Measurements from ENCODE around the gene TOGARAM1. TPM values are rescaled to one million over a fixed set of nuclear protein-coding genes. Genes with fewer than 3 reads are reported as not detected.
"Not testable (repeated sequence)": the region's sequence is repeated elsewhere in the genome, so short reads cannot be mapped to it uniquely, and the experiment has no call there.

Gene TOGARAM1
- polyA plus RNA-seq, 4 donors = 27.6 to 40.1 (median 37.4) TPM

- DNase-seq (ENCODE audit: low read depth in 4 of 4, low spot score in 2 of 4) = no peak
These were observed 66.2 kb downstream of the TOGARAM1 start for GRCh38 chr14:45028107-45028626.

DNA sequence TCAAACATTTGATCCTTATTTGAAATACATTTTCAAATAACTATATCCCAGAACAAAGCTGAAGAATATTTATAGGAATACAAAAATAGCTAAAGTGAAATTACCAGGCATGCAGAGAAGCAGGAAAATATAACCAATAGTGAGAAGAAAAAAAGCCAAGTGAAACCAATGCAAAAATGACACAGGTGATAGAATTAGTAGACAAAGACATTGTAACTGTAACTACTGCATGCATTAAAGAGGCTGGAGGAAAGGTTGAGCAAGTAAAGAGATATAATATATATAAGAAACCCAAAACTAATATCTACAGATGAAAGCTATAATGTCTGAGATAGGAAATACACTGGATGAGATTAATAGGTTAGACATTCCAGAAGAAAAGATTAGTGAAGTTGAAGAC lies 72.7 kb downstream of the TOGARAM1 start:
- no peak for DNase-seq (ENCODE audit: low read depth in 4 of 4, low spot score in 2 of 4)

DNA sequence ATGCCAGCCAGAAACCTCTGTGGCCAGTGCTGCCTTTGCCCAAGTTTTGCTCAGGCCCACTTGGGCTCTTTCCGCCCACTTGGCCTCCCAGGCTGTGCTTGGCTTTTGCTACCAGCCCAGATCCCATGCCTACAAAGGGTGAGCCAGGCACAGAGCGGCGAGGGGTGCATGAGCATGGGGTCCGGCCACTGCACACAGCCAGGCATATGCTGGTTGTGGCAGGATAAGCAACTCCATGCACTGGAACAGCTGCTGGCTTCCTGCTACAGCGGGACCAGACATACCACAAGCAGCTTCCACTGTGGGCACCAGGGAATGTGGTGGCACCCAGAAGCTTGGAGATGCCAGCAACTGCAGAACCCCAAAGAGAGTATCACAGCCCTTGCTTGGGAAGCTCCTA lies 76.3 kb downstream of the TOGARAM1 start:
- no peak for DNase-seq (ENCODE audit: low read depth in 4 of 4, low spot score in 2 of 4)

DNA sequence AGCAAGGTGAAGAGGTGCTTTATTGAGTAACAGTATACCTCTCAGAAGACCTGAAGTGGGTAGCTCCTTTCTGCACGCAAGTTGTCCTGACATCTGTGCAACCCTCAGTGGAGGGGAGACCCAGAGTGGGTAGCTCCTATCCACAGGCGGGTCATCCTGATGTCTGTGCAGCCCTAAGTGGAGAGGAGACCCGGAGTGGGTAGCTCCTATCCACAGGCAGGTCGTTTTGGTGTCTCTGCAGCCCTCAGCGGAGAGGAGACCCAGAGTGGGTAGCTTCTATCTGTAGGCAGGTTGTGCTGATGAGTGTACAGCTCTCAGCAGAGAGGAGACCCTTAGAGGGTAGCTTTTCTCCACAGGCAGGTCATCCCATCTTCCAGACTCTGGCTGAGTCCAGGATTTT lies 76.9 kb downstream of the TOGARAM1 start:
- no peak for DNase-seq (ENCODE audit: low read depth in 4 of 4, low spot score in 2 of 4)

DNA sequence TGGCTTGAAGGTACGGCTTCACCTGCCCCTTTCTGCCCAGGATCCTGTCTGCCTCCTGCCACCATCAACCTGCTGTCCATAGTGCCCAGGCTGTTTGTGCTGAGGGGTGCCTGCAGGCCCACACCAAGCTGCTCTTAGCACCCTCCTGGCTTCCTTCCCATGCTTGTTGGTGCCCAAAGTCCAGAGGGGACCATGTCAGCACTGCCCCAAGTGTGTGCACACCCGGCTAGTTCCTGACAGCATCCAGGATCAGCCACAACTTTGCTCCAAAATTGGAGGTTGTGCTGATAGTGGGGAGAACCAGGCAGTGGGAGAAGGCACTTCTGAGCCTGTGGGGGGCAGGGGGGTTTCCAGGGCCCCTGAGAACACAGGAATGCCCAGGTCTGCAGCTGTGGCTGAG lies 77.4 kb downstream of the TOGARAM1 start:
- DNase-seq (ENCODE audit: low read depth in 4 of 4, low spot score in 2 of 4) = no peak

DNA sequence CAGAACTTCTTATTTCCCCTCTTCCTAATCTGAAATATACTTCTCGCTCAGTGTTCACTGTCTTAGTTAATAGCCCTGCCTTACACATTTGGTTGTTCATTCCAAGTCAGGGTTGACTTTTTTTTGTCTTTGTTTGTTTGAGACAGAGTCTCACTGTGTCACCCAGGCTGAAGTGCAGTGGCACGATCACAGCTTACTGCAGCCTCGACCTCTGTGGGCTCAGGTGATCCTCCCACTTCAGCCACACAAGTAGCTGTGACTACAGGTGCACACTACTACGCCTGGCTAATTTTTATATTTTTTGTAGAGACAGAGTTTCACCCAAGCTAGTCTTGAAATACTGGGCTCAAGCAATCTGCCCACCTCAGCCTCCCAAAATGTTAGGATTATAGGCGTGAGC lies 79.7 kb downstream of the TOGARAM1 start:
- DNase-seq (ENCODE audit: low read depth in 4 of 4, low spot score in 2 of 4) = no peak

DNA sequence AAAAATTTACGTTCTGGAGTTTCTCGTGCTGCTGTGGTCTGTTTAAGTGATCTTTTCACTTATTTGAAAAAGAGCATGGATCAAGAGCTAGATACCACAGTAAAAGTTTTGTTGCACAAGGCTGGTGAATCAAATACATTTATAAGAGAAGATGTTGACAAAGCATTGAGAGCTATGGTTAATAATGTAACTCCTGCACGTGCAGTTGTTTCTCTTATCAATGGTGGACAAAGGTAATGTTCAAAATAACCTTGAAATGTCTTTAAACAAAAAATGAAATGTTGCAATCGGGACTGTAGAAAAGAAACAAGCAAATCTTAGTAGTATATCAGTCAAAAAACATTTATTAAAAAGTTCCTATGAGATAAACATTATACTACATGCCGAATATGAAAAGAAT lies 82.6 kb downstream of the TOGARAM1 start:
- no peak for DNase-seq (ENCODE audit: low read depth in 4 of 4, low spot score in 2 of 4)

- DNase-seq (ENCODE audit: low read depth in 4 of 4, low spot score in 2 of 4) = no peak
These were observed 86.4 kb downstream of the TOGARAM1 start for GRCh38 chr14:45048385-45048784.

DNA sequence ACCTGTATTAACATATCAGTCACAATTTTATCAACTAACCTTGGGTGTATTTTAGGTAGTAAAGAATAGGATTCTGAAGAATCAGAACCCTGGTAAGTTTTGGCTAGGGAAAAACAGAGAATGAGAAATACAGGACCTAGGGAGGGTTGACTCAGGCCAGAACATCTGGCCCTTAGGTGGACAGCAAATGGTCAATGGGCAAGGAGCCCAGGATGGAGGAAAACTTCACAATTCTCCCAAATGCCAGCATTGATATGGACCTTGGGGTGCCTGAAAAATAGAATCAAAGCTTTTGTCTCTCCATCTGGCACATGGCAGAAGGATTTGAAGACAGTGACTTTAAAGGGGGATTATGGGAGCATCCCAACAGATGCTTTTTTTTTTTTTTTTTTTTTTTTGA lies 89.2 kb downstream of the TOGARAM1 start:
- DNase-seq (ENCODE audit: low read depth in 4 of 4, low spot score in 2 of 4) = no peak

DNA sequence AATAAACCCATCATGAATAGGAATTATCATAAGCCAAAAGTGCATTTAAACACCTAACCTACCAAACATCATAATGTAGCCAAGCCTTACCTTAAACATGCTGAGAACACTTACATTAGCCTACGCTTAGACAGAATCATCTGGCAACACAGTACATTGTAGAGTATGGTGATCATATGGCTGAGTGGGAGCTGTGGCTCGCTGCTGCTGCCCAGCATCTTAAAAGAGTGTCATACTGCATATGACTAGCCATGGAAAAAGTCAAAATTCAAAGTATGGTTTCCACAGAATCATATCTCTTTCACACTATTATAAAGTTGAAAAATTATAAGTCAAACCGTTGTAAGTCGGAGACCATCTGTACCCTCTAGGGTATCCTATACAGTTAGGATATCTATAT lies 89.9 kb downstream of the TOGARAM1 start:
- DNase-seq (ENCODE audit: low read depth in 4 of 4, low spot score in 2 of 4) = no peak

DNA sequence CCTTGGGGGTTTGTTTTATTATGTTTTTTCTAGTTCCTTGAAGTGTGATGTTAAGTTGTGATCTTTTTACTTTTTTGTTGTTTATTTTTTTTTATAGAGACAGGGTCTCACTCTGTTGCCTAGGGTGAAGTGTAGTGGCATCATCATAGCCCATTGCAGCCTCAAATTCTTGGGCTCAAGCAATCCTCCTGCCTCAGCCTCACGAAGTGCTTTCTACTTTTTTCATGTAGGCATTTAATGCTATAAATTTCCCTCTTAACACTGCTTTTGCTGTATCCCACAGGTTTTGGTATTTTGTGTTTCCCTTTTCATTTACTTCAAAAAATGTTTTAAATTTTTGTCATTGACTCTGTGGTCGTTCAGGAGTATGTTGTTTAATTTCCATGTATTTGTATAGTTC lies 95.4 kb downstream of the TOGARAM1 start:
- DNase-seq (ENCODE audit: low read depth in 4 of 4, low spot score in 2 of 4) = no peak

- no peak for DNase-seq (ENCODE audit: low read depth in 4 of 4, low spot score in 2 of 4)
These were observed 95.9 kb downstream of the TOGARAM1 start for GRCh38 chr14:45057881-45058364.

GRCh38 chr14:45060551-45060950 lies 98.6 kb downstream of the TOGARAM1 start:
- DNase-seq (ENCODE audit: low read depth in 4 of 4, low spot score in 2 of 4) = no peak

- DNase-seq (ENCODE audit: low read depth in 4 of 4, low spot score in 2 of 4) = no peak
These were observed 103.5 kb downstream of the TOGARAM1 start for GRCh38 chr14:45065540-45065939.

- DNase-seq (ENCODE audit: low read depth in 4 of 4, low spot score in 2 of 4) = no peak
These were observed 104.0 kb downstream of the TOGARAM1 start for GRCh38 chr14:45065956-45066355.

DNA sequence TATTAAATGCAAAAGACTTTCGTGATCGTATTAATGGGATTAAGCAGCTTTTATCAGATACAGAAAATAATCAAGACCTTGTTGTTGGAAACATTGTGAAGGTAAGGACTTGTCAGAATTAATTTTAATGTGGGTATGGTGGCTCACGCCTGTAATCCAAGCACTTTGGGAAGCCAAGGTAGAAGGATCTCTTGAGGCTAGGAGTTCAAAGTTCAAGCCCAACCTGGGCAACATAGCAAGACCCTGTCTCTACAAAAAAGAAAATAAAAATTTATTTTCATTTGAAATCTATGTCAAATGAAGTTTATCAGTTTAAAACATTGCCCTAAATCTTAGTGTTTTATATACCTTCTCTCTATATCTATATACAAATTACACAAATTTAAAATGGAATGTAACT lies 104.7 kb downstream of the TOGARAM1 start:
- no peak for DNase-seq (ENCODE audit: low read depth in 4 of 4, low spot score in 2 of 4)

GRCh38 chr14:45068396-45068795 lies 106.4 kb downstream of the TOGARAM1 start:
- DNase-seq (ENCODE audit: low read depth in 4 of 4, low spot score in 2 of 4) = no peak

DNA sequence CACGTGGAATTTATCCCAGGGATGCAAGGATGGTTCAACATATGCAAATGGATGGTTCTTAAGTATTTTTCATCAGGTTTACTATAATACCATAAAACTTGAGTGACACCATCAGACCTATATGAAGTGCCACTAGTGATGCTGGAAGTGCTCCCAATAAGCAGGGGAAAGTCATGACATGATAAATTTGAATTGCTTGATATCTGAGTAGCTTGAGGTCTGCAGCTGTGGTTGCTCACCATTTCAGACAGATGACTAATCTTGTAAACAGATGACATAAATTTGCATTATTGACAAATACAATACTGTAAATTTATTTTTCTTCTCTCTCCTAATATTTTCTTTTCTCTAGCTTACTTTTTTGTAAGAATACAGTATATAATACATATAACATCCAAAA lies 108.2 kb downstream of the TOGARAM1 start:
- no peak for DNase-seq (ENCODE audit: low read depth in 4 of 4, low spot score in 2 of 4)

DNA sequence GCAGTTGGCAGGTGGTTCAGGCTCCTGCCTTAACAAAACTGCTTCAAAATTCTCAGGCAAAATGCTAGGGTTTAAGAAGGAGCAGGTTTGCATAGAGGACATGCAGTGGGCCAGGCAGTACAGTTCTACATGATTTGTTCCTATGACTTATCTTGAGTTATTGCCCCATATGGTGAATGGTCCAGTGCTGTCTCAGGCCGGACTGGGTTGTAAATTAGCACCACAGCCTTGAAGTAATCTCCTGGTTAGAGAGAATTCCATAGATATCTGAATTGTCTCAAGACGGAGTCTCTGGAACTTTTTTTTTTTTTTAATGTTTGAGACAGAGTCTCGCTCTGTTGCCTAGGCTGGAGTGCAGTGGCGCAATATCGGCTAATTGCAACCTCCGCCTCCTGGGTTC lies 110.1 kb downstream of the TOGARAM1 start:
- DNase-seq (ENCODE audit: low read depth in 4 of 4, low spot score in 2 of 4) = no peak

DNA sequence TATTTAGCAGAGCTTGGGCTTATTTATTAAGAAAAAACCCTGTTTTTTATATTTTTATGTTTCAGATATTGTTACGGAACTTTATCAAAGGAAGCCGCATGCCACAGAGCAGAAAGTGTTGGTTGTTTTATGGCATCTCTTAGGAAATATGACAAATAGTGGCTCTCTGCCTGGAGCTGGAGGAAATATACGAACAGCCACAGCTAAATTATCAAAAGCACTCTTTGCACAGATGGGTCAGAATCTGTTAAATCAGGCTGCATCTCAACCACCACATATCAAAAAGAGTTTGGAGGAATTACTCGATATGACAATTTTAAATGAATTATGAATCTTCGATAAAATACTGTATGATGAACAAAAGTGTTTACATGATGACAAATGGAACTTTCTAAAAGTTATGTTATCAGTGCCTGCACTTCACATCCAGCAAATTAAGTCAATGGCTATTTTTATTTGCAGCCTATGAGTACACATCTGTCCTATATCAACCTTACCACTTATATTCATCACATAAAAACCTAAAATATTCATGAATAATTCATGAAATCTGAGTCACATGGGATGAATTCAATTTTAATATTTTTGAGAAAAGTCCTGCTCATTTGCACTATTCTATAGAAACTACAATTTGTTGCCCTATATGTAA lies 111.4 kb downstream of the TOGARAM1 start:
- no peak for DNase-seq (ENCODE audit: low read depth in 4 of 4, low spot score in 2 of 4)

DNA sequence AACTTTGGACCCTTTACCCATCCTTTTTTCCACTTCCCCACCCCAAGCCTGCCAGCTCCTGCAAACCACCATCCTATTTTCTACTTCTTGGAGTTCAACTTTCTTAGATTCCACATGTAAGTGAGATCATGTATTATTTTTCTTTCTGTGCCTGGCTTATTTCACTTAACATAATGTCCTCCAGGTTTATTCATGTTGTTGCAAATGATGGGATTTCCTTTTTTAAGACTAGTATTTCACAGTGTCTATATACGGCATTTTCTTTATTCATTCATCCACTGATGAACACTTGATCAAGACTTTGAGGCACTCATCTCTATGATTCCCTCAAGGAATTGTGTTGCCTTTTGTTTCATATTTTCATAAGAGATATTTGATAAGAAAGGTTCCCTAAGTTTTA lies 116.3 kb downstream of the TOGARAM1 start:
- DNase-seq (ENCODE audit: low read depth in 4 of 4, low spot score in 2 of 4) = no peak

DNA sequence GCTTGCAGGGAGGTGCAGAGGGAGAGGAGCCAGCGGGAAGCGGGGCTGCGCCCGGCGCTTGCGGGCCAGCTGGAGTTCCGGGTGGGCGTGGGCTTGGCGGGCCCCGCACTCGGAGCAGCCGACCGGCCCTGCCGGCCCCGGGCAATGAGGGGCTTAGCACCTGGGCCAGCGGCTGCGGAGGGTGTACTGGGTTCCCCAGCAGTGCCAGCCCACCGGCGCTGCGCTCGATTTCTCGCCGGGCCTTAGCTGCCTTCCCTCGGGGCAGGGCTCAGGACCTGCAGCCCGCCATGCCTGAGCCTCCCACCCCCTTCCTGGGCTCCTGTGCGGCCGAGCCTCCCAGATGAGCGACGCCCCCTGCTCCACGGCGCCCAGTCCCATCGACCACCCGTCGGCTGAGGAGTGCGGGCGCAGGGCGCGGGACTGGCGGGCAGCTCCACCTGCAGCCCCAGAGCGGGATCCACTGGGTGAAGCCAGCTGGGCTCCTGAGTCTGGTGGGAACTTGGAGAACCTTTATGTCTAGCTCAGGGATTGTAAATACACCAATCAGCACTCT lies 118.5 kb downstream of the TOGARAM1 start:
- not testable (repeated sequence) for DNase-seq (ENCODE audit: low read depth in 4 of 4, low spot score in 2 of 4)
